B cell (primary cell): ENCODE data around the gene TTC22. TPM values are rescaled to one million over a fixed set of nuclear protein-coding genes. Genes with fewer than 3 reads are reported as not detected.

Experiments
- ATAC-seq: fragments of 200-7000 bp; cut with Tn5 transposase; one replicate; pipeline ENCODE4 v1.10.0; 2021; ENCODE audit warnings: low read depth, mild to moderate bottlenecking, moderate number of reproducible peaks, moderate library complexity
- CTCF ChIA-PET: fragments of 350-600 bp; sonication (Branson Sonifier 250); formaldehyde crosslinking; loops from one replicate; lab custom pipeline; 2021; ENCODE audit warnings: antibody characterized with exemption, inconsistent platforms; lab: Charles Lee
- POLR2A ChIA-PET: fragments of 350-600 bp; sonication (Branson Sonifier 250); formaldehyde crosslinking; loops from one replicate; lab custom pipeline; 2021; ENCODE audit warnings: antibody characterized with exemption; lab: Charles Lee
- DNase-seq: peaks from one replicate; pipeline ENCODE4 v3.0.0; 2013
- H2AFZ ChIP-seq: 2 replicates; pipeline ENCODE4 v1.6.1; 2012; ENCODE audit warnings: mild to moderate bottlenecking, low read depth, low read length; ENCODE audit not compliant: insufficient read depth, poor library complexity, severe bottlenecking
- H3K27ac ChIP-seq, 2 donors: 1 replicate in 1 of 2; 2 replicates in 1 of 2; pipeline ENCODE4 v1.5.1; 2012 to 2013; ENCODE audit warnings: low read length in 2 of 2, mild to moderate bottlenecking in 2 of 2, moderate library complexity in 1 of 2
- H3K27me3 ChIP-seq, 4 experiments: fragments of 200-600 bp in 1 of 4; sonication (generic) in 1 of 4; replicated peaks in 1 of 4; 1 replicate in 2 of 4; 2 replicates in 2 of 4; pipeline versions ENCODE4 v1.6.1 to v1.7.0; 2013 to 2016; ENCODE audit warnings: low read length in 3 of 4, mild to moderate bottlenecking in 2 of 4, mixed read lengths in 1 of 4, moderate library complexity in 1 of 4; ENCODE audit not compliant: insufficient read depth in 4 of 4, control insufficient read depth in 3 of 4; ENCODE audit errors: control extremely low read depth in 1 of 4
- H3K36me3 ChIP-seq, 2 experiments: replicated peaks in 1 of 2; 1 replicate in 1 of 2; 2 replicates in 1 of 2; pipeline versions ENCODE4 v1.6.1 to v1.7.1; 2013; ENCODE audit warnings: low read length in 1 of 2; ENCODE audit not compliant: insufficient read depth in 2 of 2, control insufficient read depth in 1 of 2; ENCODE audit errors: control extremely low read depth in 1 of 2, extremely low read depth in 1 of 2
- H3K4me1 ChIP-seq, 2 donors: fragments of 200-600 bp in 1 of 2; sonication (generic) in 1 of 2; 1 replicate in 1 of 2; 2 replicates in 1 of 2; pipeline versions ENCODE4 v1.5.1 to v1.6.1; 2013 to 2017; ENCODE audit warnings: low read length in 2 of 2; ENCODE audit not compliant: control insufficient read depth in 2 of 2, insufficient read depth in 2 of 2
- H3K4me2 ChIP-seq: replicated peaks from 2 replicates; pipeline ENCODE3; 2012; ENCODE audit warnings: mild to moderate bottlenecking, low read depth, low read length; ENCODE audit not compliant: poor library complexity, severe bottlenecking
- H3K4me3 ChIP-seq, 5 experiments: fragments of 200-600 bp in 1 of 5; sonication (generic) in 1 of 5; 1 replicate in 3 of 5; 2 replicates in 2 of 5; pipeline versions ENCODE4 v1.5.1 to v1.7.0; 2011 to 2016; ENCODE audit warnings: low read length in 4 of 5, mild to moderate bottlenecking in 4 of 5, low read depth in 2 of 5, control low read depth in 1 of 5, moderate library complexity in 1 of 5; ENCODE audit not compliant: insufficient read depth in 1 of 5; ENCODE audit errors: control extremely low read depth in 1 of 5, extremely low read depth in 1 of 5
- H3K79me2 ChIP-seq: fragments of 200-600 bp; sonication (generic); one replicate; pipeline ENCODE4 v1.6.0; 2016; ENCODE audit warnings: low read length; ENCODE audit not compliant: control insufficient read depth, insufficient read depth
- H3K9ac ChIP-seq: fragments of 200-600 bp; sonication (generic); 2 replicates; pipeline ENCODE4 v1.6.1; 2017; ENCODE audit warnings: mild to moderate bottlenecking, low read length, moderate library complexity
- H3K9me3 ChIP-seq, 3 donors: one replicate each; pipeline versions ENCODE4 v1.6.1 to v1.7.1; 2013; ENCODE audit warnings: low read length in 2 of 3; ENCODE audit not compliant: control insufficient read depth in 2 of 3, insufficient read depth in 1 of 3; ENCODE audit errors: control extremely low read depth in 1 of 3
- H4K20me1 ChIP-seq: 2 replicates; pipeline ENCODE4 v1.6.0; 2012; ENCODE audit warnings: mild to moderate bottlenecking, low read length; ENCODE audit not compliant: insufficient read depth, control insufficient read depth, poor library complexity, severe bottlenecking
- H3K27ac Mint-ChIP-seq: one replicate; pipeline ENCODE4 v1.8.0; 2021; ENCODE audit warnings: mixed read lengths
- H3K27me3 Mint-ChIP-seq: one replicate; pipeline ENCODE4 v1.8.0; 2021; ENCODE audit warnings: mixed read lengths
- H3K4me1 Mint-ChIP-seq: one replicate; pipeline ENCODE4 v1.8.0; 2021; ENCODE audit warnings: mixed read lengths
- H3K4me3 Mint-ChIP-seq: one replicate; pipeline ENCODE4 v1.8.0; 2021; ENCODE audit warnings: mixed read lengths
- H3K9me3 Mint-ChIP-seq: one replicate; pipeline ENCODE4 v1.8.0; 2022; ENCODE audit warnings: mixed read lengths; ENCODE audit not compliant: insufficient read depth
- CTCF ChIP-seq: fragments of 200-600 bp; IDR thresholded peaks from one replicate; pipeline ENCODE4 v1.8.0; 2022; ENCODE audit warnings: antibody characterized with exemption, mild to moderate bottlenecking
- EZH2 ChIP-seq: IDR thresholded peaks from 2 replicates; pipeline ENCODE4 v1.6.1; 2012; ENCODE audit warnings: borderline replicate concordance, low read depth, mild to moderate bottlenecking, moderate library complexity, low read length; ENCODE audit not compliant: insufficient read depth, poor library complexity, severe bottlenecking
- WGBS: methylation state at CpG from one replicate; pipeline ENCODE4 v1.1.5; 2013; ENCODE audit warnings: missing lambda C conversion rate; ENCODE audit not compliant: insufficient coverage; 5-methylcytosine and 5-hydroxymethylcytosine counted together
- intact Hi-C: fragments of 100-400 bp; cut with micrococcal nuclease; formaldehyde crosslinking; loops from one replicate; pipeline ENCODE4 v1.10.0; 2022
- polyA plus RNA-seq: library from polyadenylated mRNA; depleted of rRNA; stranded (reverse); fragments of >200 nt; gene quantifications from 2 replicates; pipeline ENCODE4 v1.2.3, GENCODE V29; 2012
- total RNA-seq, 2 donors: library from RNA; stranded (reverse); fragments of 120-200 nt in 1 of 2; gene quantifications; 1 replicate in 1 of 2; 2 replicates in 1 of 2; pipeline versions ENCODE4 v1.2.3 to v1.2.4, GENCODE V29; 2013 to 2022

Gene TTC22
- total and polyA plus RNA-seq, 2 donors (not counting 1 experiment from before 2014, with no cell fraction given) = 7.8 to 10.9 TPM

GRCh38 chr1:54804471-54805132, 3.5 kb upstream of the TTC22 start:
- Histone ChIP-seq H3K4me2 (no peak overlapping the region), H2AFZ (no peak overlapping the region), H3K9ac (no peak overlapping the region), H3K36me3 (no peaks in the 10 kb centered on the region), H3K4me1 (peaks cover 16 to 19% of the 10 kb centered on the region in 2 donors), H3K27me3 (no peaks in the 10 kb centered on the region), H3K79me2 (peaks cover 7% of the 10 kb centered on the region), H3K9me3 (no peaks in the 10 kb centered on the region), H3K4me3 (no peak overlapping the region), H4K20me1 (no peaks in the 10 kb centered on the region), H3K27ac (no peak overlapping the region)
- CTCF ChIA-PET = no interaction called here
- 89% methylated on average over 6 of the region's 6 CpGs for WGBS
- TF ChIP-seq CTCF (no peak), EZH2 (no peak)
- Mint-ChIP-seq H3K9me3 (no peaks in the 10 kb centered on the region), H3K27me3 (no peaks in the 10 kb centered on the region), H3K4me3 (no peak overlapping the region), H3K4me1 (peaks cover 18% of the 10 kb centered on the region), H3K27ac (no peak overlapping the region)
- intact Hi-C loops = loop anchor here (5.0 kb wide), 1 partner anchor 857 kb away; the partner anchor contains the start of genes IFT25 and LRRC42
- no peak for DNase-seq
- ATAC-seq = no peak
- POLR2A ChIA-PET = no interaction called here

- no peak overlapping the region for H3K27ac Mint-ChIP-seq
Observed at GRCh38 chr1:54803761-54804470, 2.8 kb upstream of the TTC22 start.

More at GRCh38 chr1:54803761-54804470, 2.8 kb upstream of the TTC22 start:
- H3K4me3 Mint-ChIP-seq = no peak overlapping the region
- no peak for TF ChIP-seq CTCF
- TF ChIP-seq EZH2 = no peak
- DNase-seq (no peak), ATAC-seq (no peak)
- WGBS = 90% methylated on average over 4 of the region's 4 CpGs
- no peak overlapping the region for H3K9ac ChIP-seq
- intact Hi-C loops = loop anchor here (5.0 kb wide), 1 partner anchor 857 kb away; the partner anchor contains the start of genes IFT25 and LRRC42
- CTCF ChIA-PET = no interaction called here
- no peaks in the 10 kb centered on the region for H3K27me3 ChIP-seq
- peaks cover 7% of the 10 kb centered on the region for H3K79me2 ChIP-seq
- H3K4me3 ChIP-seq = no peak overlapping the region
- H4K20me1 ChIP-seq = peaks cover 4% of the 10 kb centered on the region
- H3K9me3 Mint-ChIP-seq = no peaks in the 10 kb centered on the region
- no peaks in the 10 kb centered on the region for H3K36me3 ChIP-seq
- no peak overlapping the region for H3K4me2 ChIP-seq
- H3K4me1 ChIP-seq = peaks cover 23 to 26% of the 10 kb centered on the region in 2 donors
- peaks cover 25% of the 10 kb centered on the region for H3K4me1 Mint-ChIP-seq
- no peaks in the 10 kb centered on the region for H3K9me3 ChIP-seq
- POLR2A ChIA-PET = no interaction called here
- H3K27ac ChIP-seq = no peak overlapping the region
- H3K27me3 Mint-ChIP-seq = no peaks in the 10 kb centered on the region
- no peak overlapping the region for H2AFZ ChIP-seq
